ENCODE measurements around the gene SLC35D3. TPM values are rescaled to one million over a fixed set of nuclear protein-coding genes. Genes with fewer than 3 reads are reported as not detected.

SLC35D3 gene
- total and polyA plus RNA-seq, 4 experiments from 2014 or later: not detected

- ChIA-PET CTCF (ENCODE audit: partially characterized antibody) (no interaction called here), POLR2A (ENCODE audit: partially characterized antibody) (no interaction called here)
- peak overlapping the region; percentile 40 to 86 (median 64) for H3K4me3 Mint-ChIP-seq
- Histone ChIP-seq H3K4me1 (ENCODE audit: insufficient read depth, low read length) (peaks cover 39% of the 10 kb centered on the region), H3K27me3 (ENCODE audit: insufficient read depth, low read length) (peaks cover 36% of the 10 kb centered on the region), H3K27ac (ENCODE audit: low read depth, low read length) (no peak overlapping the region), H3K36me3 (ENCODE audit: insufficient read depth, low read length) (no peaks in the 10 kb centered on the region), H3K9me3 (ENCODE audit: control insufficient read depth in 1 of 2, low read length in 2 of 2) (no peaks in the 10 kb centered on the region), H3K4me3 (ENCODE audit: low read length in 2 of 2) (no peak overlapping the region)
- intact Hi-C loops (cut with micrococcal nuclease): loop anchor here (1.0 to 10.0 kb wide), 2 partner anchors 279 to 319 kb away; no protein-coding TSS in a partner anchor
- peaks cover 0 to 4% (median 0%) of the 10 kb centered on the region in 8 donors for H3K9me3 Mint-ChIP-seq
- peaks cover 36% of the 10 kb centered on the region in 2 donors for H3K27me3 Mint-ChIP-seq
- peaks cover 0 to 3% of the 10 kb centered on the region in 2 donors for H3K36me3 Mint-ChIP-seq
- peak in 3 of 5 donors; percentile 4 to 6 (median 5) for DNase-seq
- H3K27ac Mint-ChIP-seq: no peak overlapping the region
- H3K4me1 Mint-ChIP-seq: peaks cover 12 to 34% (median 29%) of the 10 kb centered on the region in 4 donors
These were observed 1.2 kb downstream of the SLC35D3 start for GRCh38 chr6:136923116-136923953.

DNA sequence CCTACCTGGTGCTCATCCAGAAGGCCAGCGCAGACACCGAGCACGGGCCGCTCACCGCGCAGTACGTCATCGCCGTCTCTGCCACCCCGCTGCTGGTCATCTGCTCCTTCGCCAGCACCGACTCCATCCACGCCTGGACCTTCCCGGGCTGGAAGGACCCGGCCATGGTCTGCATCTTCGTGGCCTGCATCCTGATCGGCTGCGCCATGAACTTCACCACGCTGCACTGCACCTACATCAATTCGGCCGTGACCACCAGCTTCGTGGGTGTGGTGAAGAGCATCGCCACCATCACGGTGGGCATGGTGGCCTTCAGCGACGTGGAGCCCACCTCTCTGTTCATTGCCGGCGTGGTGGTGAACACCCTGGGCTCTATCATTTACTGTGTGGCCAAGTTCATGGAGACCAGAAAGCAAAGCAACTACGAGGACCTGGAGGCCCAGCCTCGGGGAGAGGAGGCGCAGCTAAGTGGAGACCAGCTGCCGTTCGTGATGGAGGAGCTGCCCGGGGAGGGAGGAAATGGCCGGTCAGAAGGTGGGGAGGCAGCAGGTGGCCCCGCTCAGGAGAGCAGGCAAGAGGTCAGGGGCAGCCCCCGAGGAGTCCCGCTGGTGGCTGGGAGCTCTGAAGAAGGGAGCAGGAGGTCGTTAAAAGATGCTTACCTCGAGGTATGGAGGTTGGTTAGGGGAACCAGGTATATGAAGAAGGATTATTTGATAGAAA is 2.0 kb downstream of the SLC35D3 start:
- H3K36me3 Mint-ChIP-seq: no peaks in the 10 kb centered on the region
- Histone ChIP-seq H3K27ac (ENCODE audit: low read depth, low read length) (no peak overlapping the region), H3K4me1 (ENCODE audit: insufficient read depth, low read length) (peaks cover 39% of the 10 kb centered on the region), H3K27me3 (ENCODE audit: insufficient read depth, low read length) (peaks cover 36% of the 10 kb centered on the region), H3K4me3 (ENCODE audit: low read length in 2 of 2) (no peak overlapping the region), H3K9me3 (ENCODE audit: control insufficient read depth in 1 of 2, low read length in 2 of 2) (no peaks in the 10 kb centered on the region), H3K36me3 (ENCODE audit: insufficient read depth, low read length) (no peaks in the 10 kb centered on the region)
- no peak for DNase-seq
- no peak overlapping the region for H3K27ac Mint-ChIP-seq
- intact Hi-C loops (cut with micrococcal nuclease): loop anchor here (1.0 to 10.0 kb wide), 2 partner anchors 280 to 319 kb away; no protein-coding TSS in a partner anchor
- CTCF ChIA-PET (ENCODE audit: partially characterized antibody): no interaction called here
- peaks cover 12 to 34% (median 29%) of the 10 kb centered on the region in 4 donors for H3K4me1 Mint-ChIP-seq
- H3K4me3 Mint-ChIP-seq: peak overlapping the region in 7 of 8 donors; percentile 54 to 69 (median 67)
- POLR2A ChIA-PET (ENCODE audit: partially characterized antibody): no interaction called here
- peaks cover 34 to 36% of the 10 kb centered on the region in 2 donors for H3K27me3 Mint-ChIP-seq
- peaks cover 0 to 4% (median 0%) of the 10 kb centered on the region in 8 donors for H3K9me3 Mint-ChIP-seq

- ChIA-PET POLR2A (ENCODE audit: partially characterized antibody) (no interaction called here), CTCF (ENCODE audit: partially characterized antibody) (interaction anchor here (1.8 kb wide), 1 partner anchor 283 kb away, joined by 7 read pairs; no protein-coding TSS in a partner anchor)
- DNase-seq: no peak
- Histone ChIP-seq H3K27me3 (ENCODE audit: insufficient read depth, low read length) (peaks cover 18% of the 10 kb centered on the region), H3K4me1 (ENCODE audit: insufficient read depth, low read length) (peaks cover 19% of the 10 kb centered on the region), H3K4me3 (ENCODE audit: low read length in 2 of 2) (no peak overlapping the region), H3K27ac (ENCODE audit: low read depth, low read length) (no peak overlapping the region), H3K36me3 (ENCODE audit: insufficient read depth, low read length) (no peaks in the 10 kb centered on the region), H3K9me3 (ENCODE audit: control insufficient read depth in 1 of 2, low read length in 2 of 2) (no peaks in the 10 kb centered on the region)
- H3K36me3 Mint-ChIP-seq: no peaks in the 10 kb centered on the region
- intact Hi-C loops (cut with micrococcal nuclease): loop anchor here (10.0 kb wide), 1 partner anchor 322 kb away; no protein-coding TSS in a partner anchor
- H3K4me1 Mint-ChIP-seq: peaks cover 3 to 16% (median 13%) of the 10 kb centered on the region in 4 donors
- peaks cover 0 to 4% (median 0%) of the 10 kb centered on the region in 8 donors for H3K9me3 Mint-ChIP-seq
- no peak overlapping the region for H3K27ac Mint-ChIP-seq
- H3K27me3 Mint-ChIP-seq: peaks cover 27 to 33% of the 10 kb centered on the region in 2 donors
- H3K4me3 Mint-ChIP-seq: no peak overlapping the region
These were observed 4.3 kb downstream of the SLC35D3 start for GRCh38 chr6:136926383-136926782.

GRCh38 chr6:136927292-136927691 is 5.2 kb downstream of the SLC35D3 start:
- Mint-ChIP-seq H3K4me1 (peaks cover 3 to 15% (median 12%) of the 10 kb centered on the region in 4 donors), H3K9me3 (peaks cover 0 to 4% (median 0%) of the 10 kb centered on the region in 8 donors), H3K27me3 (peaks cover 28 to 35% of the 10 kb centered on the region in 2 donors), H3K36me3 (no peaks in the 10 kb centered on the region), H3K27ac (no peak overlapping the region), H3K4me3 (no peak overlapping the region)
- Histone ChIP-seq H3K36me3 (ENCODE audit: insufficient read depth, low read length) (no peaks in the 10 kb centered on the region), H3K27me3 (ENCODE audit: insufficient read depth, low read length) (peaks cover 13% of the 10 kb centered on the region), H3K4me1 (ENCODE audit: insufficient read depth, low read length) (peaks cover 12% of the 10 kb centered on the region), H3K27ac (ENCODE audit: low read depth, low read length) (no peak overlapping the region), H3K4me3 (ENCODE audit: low read length in 2 of 2) (no peak overlapping the region), H3K9me3 (ENCODE audit: control insufficient read depth in 1 of 2, low read length in 2 of 2) (no peaks in the 10 kb centered on the region)
- intact Hi-C loops (cut with micrococcal nuclease): loop anchor here (10.0 kb wide), 1 partner anchor 322 kb away; no protein-coding TSS in a partner anchor
- peak in 3 of 5 donors; percentile 4 to 10 (median 7) for DNase-seq
- CTCF ChIA-PET (ENCODE audit: partially characterized antibody): interaction anchor here (1.8 kb wide), 1 partner anchor 284 kb away, joined by 7 read pairs; no protein-coding TSS in a partner anchor
- POLR2A ChIA-PET (ENCODE audit: partially characterized antibody): no interaction called here

- CTCF ChIA-PET (ENCODE audit: partially characterized antibody): interaction anchor here (0.6 kb wide), 1 partner anchor 287 kb away, joined by 3 read pairs; no protein-coding TSS in a partner anchor
- Histone ChIP-seq H3K4me1 (ENCODE audit: insufficient read depth, low read length) (no peaks in the 10 kb centered on the region), H3K36me3 (ENCODE audit: insufficient read depth, low read length) (no peaks in the 10 kb centered on the region), H3K4me3 (ENCODE audit: low read length in 2 of 2) (no peak overlapping the region), H3K9me3 (ENCODE audit: control insufficient read depth in 1 of 2, low read length in 2 of 2) (no peaks in the 10 kb centered on the region), H3K27ac (ENCODE audit: low read depth, low read length) (no peak overlapping the region), H3K27me3 (ENCODE audit: insufficient read depth, low read length) (peaks cover 3% of the 10 kb centered on the region)
- H3K9me3 Mint-ChIP-seq: no peaks in the 10 kb centered on the region
- intact Hi-C loops (cut with micrococcal nuclease): no loop called here
- H3K4me3 Mint-ChIP-seq: no peak overlapping the region
- no peaks in the 10 kb centered on the region for H3K36me3 Mint-ChIP-seq
- H3K27ac Mint-ChIP-seq: no peak overlapping the region
- no peaks in the 10 kb centered on the region for H3K4me1 Mint-ChIP-seq
- no peak for DNase-seq
- peaks cover 23 to 38% of the 10 kb centered on the region in 2 donors for H3K27me3 Mint-ChIP-seq
- POLR2A ChIA-PET (ENCODE audit: partially characterized antibody): no interaction called here
These were observed 8.4 kb downstream of the SLC35D3 start for GRCh38 chr6:136930528-136930927.

DNA sequence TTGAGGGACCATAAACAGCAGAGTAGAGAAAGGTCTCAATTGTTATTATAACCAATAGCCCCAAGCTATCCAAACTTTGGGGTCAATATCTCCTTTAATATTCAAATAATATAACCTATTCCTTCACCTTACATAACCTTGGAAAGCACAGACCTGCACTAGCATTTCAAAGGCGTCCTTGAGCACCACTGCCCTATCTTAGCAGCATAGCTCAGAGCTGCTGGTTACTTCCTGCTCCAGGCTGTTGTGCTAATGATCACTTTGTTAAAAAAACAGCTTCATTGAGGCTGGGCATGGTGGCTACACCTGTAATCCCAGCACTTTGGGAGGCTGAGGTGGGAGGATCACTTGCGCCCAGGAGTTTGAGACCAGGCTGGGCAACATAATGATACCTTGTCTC is 10.5 kb downstream of the SLC35D3 start:
- no peak overlapping the region for H3K27ac ChIP-seq (ENCODE audit: low read depth, low read length)
- peaks cover 0 to 2% (median 0%) of the 10 kb centered on the region in 8 donors for H3K9me3 Mint-ChIP-seq
- H3K27ac Mint-ChIP-seq: no peak overlapping the region
- H3K27me3 Mint-ChIP-seq: peaks cover 23 to 54% of the 10 kb centered on the region in 2 donors
- intact Hi-C loops (cut with micrococcal nuclease): no loop called here
- no peak overlapping the region for H3K4me3 ChIP-seq (ENCODE audit: low read length in 2 of 2)
- no peaks in the 10 kb centered on the region for H3K36me3 Mint-ChIP-seq
- ChIA-PET POLR2A (ENCODE audit: partially characterized antibody) (no interaction called here), CTCF (ENCODE audit: partially characterized antibody) (interaction anchor here (0.7 kb wide), 1 partner anchor 10 kb away, joined by 3 read pairs; the partner anchor contains the start of gene SLC35D3)
- H3K4me3 Mint-ChIP-seq: no peak overlapping the region
- H3K4me1 ChIP-seq (ENCODE audit: insufficient read depth, low read length): no peaks in the 10 kb centered on the region
- H3K27me3 ChIP-seq (ENCODE audit: insufficient read depth, low read length): no peaks in the 10 kb centered on the region
- no peaks in the 10 kb centered on the region for H3K36me3 ChIP-seq (ENCODE audit: insufficient read depth, low read length)
- H3K4me1 Mint-ChIP-seq: no peaks in the 10 kb centered on the region
- no peak for DNase-seq
- H3K9me3 ChIP-seq (ENCODE audit: control insufficient read depth in 1 of 2, low read length in 2 of 2): no peaks in the 10 kb centered on the region

DNA sequence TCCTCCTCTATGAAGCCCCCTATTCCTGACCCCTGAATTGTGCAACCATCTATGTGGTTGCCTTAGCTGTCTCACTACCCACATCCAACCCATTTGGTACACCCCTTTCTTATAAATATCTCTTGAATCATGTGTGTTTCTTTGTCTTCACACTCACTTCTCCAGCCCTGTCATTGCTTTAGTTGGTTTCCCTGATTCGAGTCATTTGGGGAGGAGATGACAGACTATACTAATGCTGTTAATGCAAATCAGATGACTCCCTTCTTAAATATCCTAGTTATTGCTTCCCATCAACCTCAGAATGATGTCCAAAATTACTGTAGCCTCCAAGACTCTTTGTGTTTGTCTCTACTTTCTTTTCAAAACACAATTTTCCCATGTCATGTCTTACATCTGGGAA is 23.0 kb downstream of the SLC35D3 start:
- Histone ChIP-seq H3K27ac (ENCODE audit: low read depth, low read length) (no peak overlapping the region), H3K9me3 (ENCODE audit: control insufficient read depth in 1 of 2, low read length in 2 of 2) (no peaks in the 10 kb centered on the region), H3K36me3 (ENCODE audit: insufficient read depth, low read length) (no peaks in the 10 kb centered on the region), H3K4me1 (ENCODE audit: insufficient read depth, low read length) (no peaks in the 10 kb centered on the region), H3K4me3 (ENCODE audit: low read length in 2 of 2) (no peak overlapping the region), H3K27me3 (ENCODE audit: insufficient read depth, low read length) (no peaks in the 10 kb centered on the region)
- Mint-ChIP-seq H3K9me3 (peaks cover 0 to 17% (median 12%) of the 10 kb centered on the region in 8 donors), H3K4me3 (no peak overlapping the region), H3K36me3 (peaks cover 0 to 7% of the 10 kb centered on the region in 2 donors), H3K27ac (no peak overlapping the region), H3K4me1 (no peaks in the 10 kb centered on the region), H3K27me3 (peaks cover 9 to 10% of the 10 kb centered on the region in 2 donors)
- CTCF ChIA-PET (ENCODE audit: partially characterized antibody): interaction anchor here (0.6 kb wide), 1 partner anchor 28 kb away, joined by 3 read pairs; no protein-coding TSS in a partner anchor
- intact Hi-C loops (cut with micrococcal nuclease): no loop called here
- POLR2A ChIA-PET (ENCODE audit: partially characterized antibody): no interaction called here
- DNase-seq: no peak
